H9 (cell line): ENCODE measurements around the gene HAGH. TPM values are rescaled to one million over a fixed set of nuclear protein-coding genes. Genes with fewer than 3 reads are reported as not detected.

ENCODE experiments used
- DNase-seq: peaks from one replicate; pipeline ENCODE4 v3.0.0-alpha.2; 2017
- H2AFZ ChIP-seq: one replicate; pipeline ENCODE4 v1.6.1; 2013; ENCODE audit warnings: mild to moderate bottlenecking, low read length, control low read depth, moderate library complexity
- H2AK5ac ChIP-seq: 2 replicates; pipeline ENCODE4 v1.6.1; 2013; ENCODE audit warnings: low read length, control low read depth, mixed read lengths; ENCODE audit not compliant: insufficient read length
- H2BK120ac ChIP-seq: one replicate; pipeline ENCODE4 v1.6.1; 2013; ENCODE audit warnings: low read depth, mild to moderate bottlenecking, low read length, control low read depth, inconsistent platforms; ENCODE audit not compliant: poor library complexity, severe bottlenecking
- H2BK12ac ChIP-seq: 2 replicates; pipeline ENCODE4 v1.6.1; 2013; ENCODE audit warnings: low read length, control low read depth, mixed read lengths, low read depth; ENCODE audit not compliant: insufficient read length
- H2BK15ac ChIP-seq: 2 replicates; pipeline ENCODE4 v1.6.1; 2013; ENCODE audit warnings: low read depth, low read length, control low read depth
- H2BK20ac ChIP-seq: one replicate; pipeline ENCODE4 v1.6.1; 2013; ENCODE audit warnings: low read depth, mild to moderate bottlenecking, low read length, control low read depth, inconsistent platforms; ENCODE audit not compliant: poor library complexity, severe bottlenecking
- H2BK5ac ChIP-seq: 2 replicates; pipeline ENCODE4 v1.6.1; 2013; ENCODE audit warnings: low read length, control low read depth, mixed read lengths; ENCODE audit not compliant: insufficient read length
- H3K14ac ChIP-seq: 2 replicates; pipeline ENCODE4 v1.6.1; 2013; ENCODE audit warnings: low read length, control low read depth; ENCODE audit not compliant: insufficient read depth
- H3K18ac ChIP-seq: 2 replicates; pipeline ENCODE4 v1.6.1; 2013; ENCODE audit warnings: low read depth, mild to moderate bottlenecking, mixed read lengths, low read length, control low read depth; ENCODE audit not compliant: insufficient read length
- H3K23ac ChIP-seq: 2 replicates; pipeline ENCODE4 v1.6.1; 2013; ENCODE audit warnings: low read length, control low read depth, mixed read lengths, low read depth; ENCODE audit not compliant: insufficient read length
- H3K23me2 ChIP-seq: 2 replicates; pipeline ENCODE4 v1.6.1; 2013; ENCODE audit warnings: low read depth, mild to moderate bottlenecking, mixed read lengths, low read length, control low read depth; ENCODE audit not compliant: insufficient read length, poor library complexity, severe bottlenecking
- H3K27ac ChIP-seq: 2 replicates; pipeline ENCODE4 v1.5.1; 2013; ENCODE audit warnings: low read length, control low read depth, mixed read lengths, low read depth; ENCODE audit not compliant: insufficient read length
- H3K27me3 ChIP-seq: 2 replicates; pipeline ENCODE4 v1.6.1; 2013; ENCODE audit warnings: low read length, control low read depth, inconsistent platforms; ENCODE audit not compliant: insufficient read depth
- H3K4ac ChIP-seq: 2 replicates; pipeline ENCODE4 v1.6.1; 2013; ENCODE audit warnings: low read depth, mild to moderate bottlenecking, control low read depth, inconsistent platforms, low read length, moderate library complexity
- H3K4me1 ChIP-seq: 2 replicates; pipeline ENCODE4 v1.6.1; 2013; ENCODE audit warnings: low read length, control low read depth, inconsistent platforms; ENCODE audit not compliant: insufficient read depth
- H3K4me2 ChIP-seq: 2 replicates; pipeline ENCODE4 v1.6.1; 2013; ENCODE audit warnings: low read length, control low read depth, mixed read lengths; ENCODE audit not compliant: insufficient read length, insufficient read depth
- H3K56ac ChIP-seq: 2 replicates; pipeline ENCODE4 v1.6.1; 2013; ENCODE audit warnings: low read depth, mild to moderate bottlenecking, mixed read lengths, low read length, control low read depth; ENCODE audit not compliant: insufficient read length
- H3K79me1 ChIP-seq: 2 replicates; pipeline ENCODE4 v1.6.1; 2013; ENCODE audit warnings: low read depth, mild to moderate bottlenecking, moderate library complexity, low read length, control low read depth, inconsistent platforms; ENCODE audit not compliant: insufficient read depth, poor library complexity, severe bottlenecking
- H3K79me2 ChIP-seq: 2 replicates; pipeline ENCODE4 v1.6.1; 2013; ENCODE audit warnings: low read length, control low read depth, inconsistent platforms; ENCODE audit not compliant: insufficient read depth
- H3K9ac ChIP-seq: 2 replicates; pipeline ENCODE4 v1.6.1; 2013; ENCODE audit warnings: low read length, control low read depth, mixed read lengths; ENCODE audit not compliant: insufficient read length; ENCODE audit errors: extremely low read depth
- H3K9me3 ChIP-seq: one replicate; pipeline ENCODE4 v1.6.1; 2013; ENCODE audit warnings: low read depth, low read length, inconsistent platforms; ENCODE audit not compliant: control insufficient read depth
- H3T11ph ChIP-seq: one replicate; pipeline ENCODE4 v1.6.1; 2013; ENCODE audit warnings: mild to moderate bottlenecking, low read length, control low read depth, inconsistent platforms
- H4K20me1 ChIP-seq: one replicate; pipeline ENCODE4 v1.6.1; 2013; ENCODE audit not compliant: control insufficient read depth, insufficient read length, insufficient read depth
- H4K5ac ChIP-seq: 2 replicates; pipeline ENCODE4 v1.6.1; 2013; ENCODE audit warnings: low read depth, mild to moderate bottlenecking, mixed read lengths, low read length, control low read depth; ENCODE audit not compliant: insufficient read length
- H4K8ac ChIP-seq: replicated peaks from 2 replicates; pipeline ENCODE4 v1.6.1; 2013; ENCODE audit warnings: low read length, control low read depth, mixed read lengths, low read depth; ENCODE audit not compliant: insufficient read length
- H4K91ac ChIP-seq: 2 replicates; pipeline ENCODE4 v1.6.1; 2013; ENCODE audit warnings: low read depth, mild to moderate bottlenecking, moderate library complexity, mixed read lengths, low read length, control low read depth; ENCODE audit not compliant: insufficient read length
- H3K27ac Mint-ChIP-seq, 3 experiments: 2 replicates in 2 of 3; 3 replicates in 1 of 3; pipeline ENCODE4 v1.8.0; 2020 to 2021; ENCODE audit warnings: mixed read lengths in 3 of 3, mild to moderate bottlenecking in 1 of 3, moderate library complexity in 1 of 3
- H3K27me3 Mint-ChIP-seq: 2 replicates; pipeline ENCODE4 v1.8.0; 2021; ENCODE audit warnings: low read depth, mild to moderate bottlenecking, moderate library complexity, mixed read lengths
- H3K36me3 Mint-ChIP-seq, 3 experiments: 2 replicates in 2 of 3; 3 replicates in 1 of 3; pipeline ENCODE4 v1.8.0; 2020 to 2021; ENCODE audit warnings: low read depth in 3 of 3, mixed read lengths in 3 of 3; ENCODE audit not compliant: insufficient read depth in 1 of 3
- H3K4me1 Mint-ChIP-seq, 2 experiments: 2 replicates each; pipeline ENCODE4 v1.8.0; 2020; ENCODE audit warnings: mixed read lengths in 2 of 2
- H3K4me3 Mint-ChIP-seq, 2 experiments: 2 replicates in 1 of 2; 3 replicates in 1 of 2; pipeline ENCODE4 v1.8.0; 2020 to 2021; ENCODE audit warnings: mild to moderate bottlenecking in 2 of 2, mixed read lengths in 2 of 2, moderate library complexity in 1 of 2
- H3K9me3 Mint-ChIP-seq, 2 experiments: 2 replicates in 1 of 2; 3 replicates in 1 of 2; pipeline ENCODE4 v1.8.0; 2020; ENCODE audit warnings: mild to moderate bottlenecking in 2 of 2, mixed read lengths in 2 of 2, moderate library complexity in 1 of 2
- CTCF ChIP-seq: fragments of 200-600 bp; sonication (generic); conservative IDR thresholded peaks from 3 replicates; pipeline ENCODE4 v1.8.0; 2021; ENCODE audit warnings: antibody characterized with exemption, mild to moderate bottlenecking
- WGBS: extraction: QIAGEN DNeasy Blood & Tissue Kit; methylation state at CpG from one replicate; pipeline ENCODE4 v1.1.7; 2013; ENCODE audit warnings: missing lambda C conversion rate, low lambda C conversion rate, mixed read lengths; ENCODE audit not compliant: insufficient read length; ENCODE audit errors: extremely low coverage; 5-methylcytosine and 5-hydroxymethylcytosine counted together
- total RNA-seq: library from RNA; stranded (reverse); gene quantifications from 2 replicates; pipeline ENCODE4 v1.2.1, GENCODE V29; 2021

Gene HAGH
- total RNA-seq, 1 experiment from 2014 or later, result 30.0 TPM

- no peaks in the 10 kb centered on the region for H3K27me3 ChIP-seq
- H3K9me3 ChIP-seq, result no peaks in the 10 kb centered on the region
- H4K91ac ChIP-seq, result no peak overlapping the region
- no peak overlapping the region for H3K14ac ChIP-seq
- no peak overlapping the region for H3K18ac ChIP-seq
- no peak overlapping the region for H3K4me2 ChIP-seq
- no peak overlapping the region for H3K9ac ChIP-seq
- peaks cover 5% of the 10 kb centered on the region for H3K23me2 ChIP-seq
- TF ChIP-seq CTCF, result no peak
- DNase-seq, result no peak
- no peak overlapping the region for H2AFZ ChIP-seq
- H2BK15ac ChIP-seq, result no peak overlapping the region
- H4K5ac ChIP-seq, result no peak overlapping the region
- H4K8ac ChIP-seq, result no peak overlapping the region
- no peaks in the 10 kb centered on the region for H3K9me3 Mint-ChIP-seq
- H3K4ac ChIP-seq, result no peak overlapping the region
- H3K23ac ChIP-seq, result no peak overlapping the region
- H3K4me1 ChIP-seq, result no peaks in the 10 kb centered on the region; the same call in 1 of the 2 replicates
- no peak overlapping the region for H2BK12ac ChIP-seq
- H3T11ph ChIP-seq, result no peak overlapping the region
- no peak overlapping the region for H2BK20ac ChIP-seq
- H2BK120ac ChIP-seq, result no peak overlapping the region
- H3K27ac Mint-ChIP-seq, result no peak overlapping the region; a peak in 1 of 7 replicates
- H3K56ac ChIP-seq, result no peak overlapping the region
- peaks cover 5% of the 10 kb centered on the region for H3K79me1 ChIP-seq
- WGBS, result no CpG with 5 or more reads among the region's 14 CpGs
- H2BK5ac ChIP-seq, result no peak overlapping the region
- H3K4me1 Mint-ChIP-seq, result peaks cover 7 to 14% of the 10 kb centered on the region in 2 experiments
- no peak overlapping the region for H2AK5ac ChIP-seq
- H4K20me1 ChIP-seq, result no peaks in the 10 kb centered on the region
- H3K79me2 ChIP-seq, result peaks cover 8% of the 10 kb centered on the region; the same call in 1 of the 2 replicates
- peaks cover 5 to 23% (median 17%) of the 10 kb centered on the region in 3 experiments; a peak in 6 of 7 replicates for H3K36me3 Mint-ChIP-seq
- no peak overlapping the region for H3K27ac ChIP-seq
- H3K27me3 Mint-ChIP-seq, result peaks cover 2% of the 10 kb centered on the region; the same call in 1 of the 2 replicates
- no peak overlapping the region for H3K4me3 Mint-ChIP-seq
Observed at GRCh38 chr16:1785846-1786170, 40.8 kb downstream of the HAGH start.
